Gastroesophageal sphincter (tissue), 4 donors: ENCODE measurements around the gene NDUFAF5. TPM values are rescaled to one million over a fixed set of nuclear protein-coding genes. Genes with fewer than 3 reads are reported as not detected.

Source experiments
- ATAC-seq: fragments of 150-250 bp; one replicate; pipeline ENCODE4 v1.9.1; 2016; ENCODE audit warnings: mild to moderate bottlenecking, moderate library complexity
- H3K27ac ChIP-seq, 4 donors: fragments of 200-600 bp; sonication (generic) in 3 of 4; 1 replicate in 3 of 4; 2 replicates in 1 of 4; pipeline ENCODE4 v1.5.1; 2016 to 2019
- H3K27me3 ChIP-seq: fragments of 200-600 bp; sonication (generic); one replicate; pipeline ENCODE4 v1.5.1; 2019
- H3K36me3 ChIP-seq, 2 donors: fragments of 200-600 bp; sonication (generic); one replicate each; pipeline ENCODE4 v1.5.1; 2019; ENCODE audit warnings: control low read depth in 1 of 2
- H3K4me1 ChIP-seq, 3 donors: fragments of 200-600 bp; sonication (generic); 1 replicate in 2 of 3; 2 replicates in 1 of 3; pipeline ENCODE4 v1.5.1; 2016 to 2019; ENCODE audit warnings: control low read depth in 2 of 3
- H3K4me3 ChIP-seq, 2 donors: fragments of 200-600 bp; sonication (generic); one replicate each; pipeline ENCODE4 v1.5.1; 2019; ENCODE audit warnings: mild to moderate bottlenecking in 1 of 2, moderate library complexity in 1 of 2
- H3K9me3 ChIP-seq, 3 donors: fragments of 200-600 bp; sonication (generic); one replicate each; pipeline ENCODE4 v1.5.1; 2017 to 2019; ENCODE audit warnings: control low read depth in 2 of 3
- CTCF ChIP-seq, 4 experiments: fragments of 200-600 bp in 2 of 4; fragments of 450-650 bp in 2 of 4; sonication (generic) in 1 of 4; IDR thresholded peaks; one replicate each; pipeline ENCODE4 v1.5.1; 2017 to 2019; ENCODE audit warnings: antibody characterized with exemption in 4 of 4, mild to moderate bottlenecking in 2 of 4, moderate library complexity in 2 of 4
- EP300 ChIP-seq: sonication (generic); formaldehyde crosslinking; IDR thresholded peaks from one replicate; pipeline ENCODE4 v1.6.1; 2017; ENCODE audit warnings: antibody characterized with exemption, mild to moderate bottlenecking
- POLR2A ChIP-seq, 2 donors: fragments of 450-650 bp; IDR thresholded peaks; one replicate each; pipeline ENCODE4 v1.6.1; 2017; ENCODE audit warnings: antibody characterized with exemption in 2 of 2, mild to moderate bottlenecking in 2 of 2, moderate library complexity in 1 of 2
- POLR2AphosphoS5 ChIP-seq: sonication (generic); formaldehyde crosslinking; IDR thresholded peaks from one replicate; pipeline ENCODE4 v1.6.1; 2017; ENCODE audit warnings: antibody characterized with exemption
- WGBS, 2 donors: methylation state at CpG; one replicate each; pipeline ENCODE4 v1.1.5; 2018; ENCODE audit warnings: low coverage in 1 of 2; 5-methylcytosine and 5-hydroxymethylcytosine counted together
- total RNA-seq, 4 donors: library from RNA; depleted of rRNA; stranded (reverse); fragments of >200 nt; gene quantifications; one replicate each; pipeline ENCODE4 v1.1.0, GENCODE V29; 2016

The NDUFAF5 gene
- total RNA-seq, 4 donors from 2014 or later, result 11.3 to 38.8 (median 13.8) TPM

GRCh38 chr20:13765868-13766416, 18.9 kb upstream of the NDUFAF5 start:
- Histone ChIP-seq H3K9me3 (peaks cover 0 to 10% (median 0%) of the 10 kb centered on the region in 3 donors), H3K27ac (no peak overlapping the region), H3K36me3 (peaks cover 9 to 92% of the 10 kb centered on the region in 2 donors), H3K4me3 (no peak overlapping the region), H3K27me3 (no peaks in the 10 kb centered on the region), H3K4me1 (no peaks in the 10 kb centered on the region)
- TF ChIP-seq POLR2AphosphoS5, result no peak
- TF ChIP-seq EP300, result no peak
- TF ChIP-seq CTCF (IDR thresholded peaks at IDR 0.05), result no peak
- no peak for TF ChIP-seq POLR2A (IDR thresholded peaks at IDR 0.05)
- 94 to 100% methylated on average over 1 of the region's 1 CpG for WGBS, 2 donors
- ATAC-seq, result no peak

GRCh38 chr20:13770141-13770540, 14.7 kb upstream of the NDUFAF5 start:
- no peak for ATAC-seq
- peaks cover 7 to 90% of the 10 kb centered on the region in 2 donors for H3K36me3 ChIP-seq
- H3K27ac ChIP-seq, result no peak overlapping the region
- H3K9me3 ChIP-seq, result peaks cover 0 to 10% (median 0%) of the 10 kb centered on the region in 3 donors
- WGBS, 2 donors, result 79 to 94% methylated on average over 4 to 5 of the region's 5 CpGs
- TF ChIP-seq EP300 (no peak), CTCF (IDR thresholded peaks at IDR 0.05) (no peak), POLR2A (IDR thresholded peaks at IDR 0.05) (no peak)
- H3K27me3 ChIP-seq, result no peaks in the 10 kb centered on the region
- H3K4me1 ChIP-seq, result no peaks in the 10 kb centered on the region
- no peak overlapping the region for H3K4me3 ChIP-seq

GRCh38 chr20:13771853-13772453, 12.9 kb upstream of the NDUFAF5 start:
- H3K4me3 ChIP-seq, result no peak overlapping the region
- TF ChIP-seq POLR2AphosphoS5 (no peak), CTCF (IDR thresholded peaks at IDR 0.05) (peak; percentile 38 to 50 (median 42))
- no peak overlapping the region for H3K27ac ChIP-seq
- H3K4me1 ChIP-seq, result no peaks in the 10 kb centered on the region
- H3K27me3 ChIP-seq, result no peaks in the 10 kb centered on the region
- ATAC-seq, result no peak
- WGBS, 2 donors, result 41 to 47% methylated on average over 4 of the region's 4 CpGs
- H3K36me3 ChIP-seq, result peaks cover 0 to 90% of the 10 kb centered on the region in 2 donors
- no peaks in the 10 kb centered on the region for H3K9me3 ChIP-seq

GRCh38 chr20:13772529-13772928, 12.3 kb upstream of the NDUFAF5 start:
- H3K27ac ChIP-seq, result no peak overlapping the region

More at GRCh38 chr20:13772529-13772928, 12.3 kb upstream of the NDUFAF5 start:
- Histone ChIP-seq H3K36me3 (peaks cover 0 to 88% of the 10 kb centered on the region in 2 donors), H3K27me3 (no peaks in the 10 kb centered on the region), H3K4me3 (no peak overlapping the region), H3K4me1 (no peaks in the 10 kb centered on the region), H3K9me3 (no peaks in the 10 kb centered on the region)
- TF ChIP-seq POLR2AphosphoS5 (no peak), POLR2A (IDR thresholded peaks at IDR 0.05) (no peak), EP300 (no peak), CTCF (IDR thresholded peaks at IDR 0.05) (no peak)
- ATAC-seq, result no peak
- 68 to 73% methylated on average over 4 of the region's 4 CpGs for WGBS, 2 donors
